GM23338 (cell line): ENCODE measurements around the gene PKLR. TPM values are rescaled to one million over a fixed set of nuclear protein-coding genes. Genes with fewer than 3 reads are reported as not detected.

ENCODE experiments used
- ATAC-seq: fragments of 200-7000 bp; cut with Tn5 transposase; 3 replicates; pipeline ENCODE4 v1.9.1; 2020
- DNase-seq: peaks from one replicate; pipeline ENCODE4 v3.0.0-alpha.2; 2015; ENCODE audit warnings: low spot score
- H2AFZ ChIP-seq: fragments of 200-600 bp; sonication (generic); 2 replicates; pipeline ENCODE4 v1.8.0; 2016; ENCODE audit warnings: antibody characterized with exemption, mild to moderate bottlenecking, moderate library complexity
- H3F3A ChIP-seq: fragments of 200-600 bp; sonication (generic); replicated peaks from 2 replicates; pipeline ENCODE4 v1.8.0; 2017; ENCODE audit warnings: antibody characterized with exemption, mixed run types, low read depth
- H3K27ac ChIP-seq: fragments of 200-600 bp; sonication (generic); 2 replicates; pipeline ENCODE4 v1.6.1; 2016; ENCODE audit warnings: low read depth
- H3K27me3 ChIP-seq: fragments of 200-600 bp; sonication (generic); 2 replicates; pipeline ENCODE4 v1.8.0; 2016; ENCODE audit warnings: mild to moderate bottlenecking, mixed run types, moderate library complexity; ENCODE audit not compliant: insufficient read depth
- H3K36me3 ChIP-seq: fragments of 200-600 bp; sonication (generic); 2 replicates; pipeline ENCODE4 v1.8.0; 2016; ENCODE audit warnings: mild to moderate bottlenecking; ENCODE audit not compliant: insufficient read depth
- H3K4me1 ChIP-seq: fragments of 200-600 bp; sonication (generic); 2 replicates; pipeline ENCODE4 v1.8.0; 2016; ENCODE audit warnings: mild to moderate bottlenecking, moderate library complexity; ENCODE audit not compliant: insufficient read depth
- H3K4me2 ChIP-seq: fragments of 200-600 bp; sonication (generic); 2 replicates; pipeline ENCODE4 v1.7.1; 2017; ENCODE audit warnings: mixed run types
- H3K4me3 ChIP-seq: fragments of 200-600 bp; sonication (generic); 2 replicates; pipeline ENCODE4 v1.6.1; 2016; ENCODE audit warnings: mixed run types
- H3K79me2 ChIP-seq: fragments of 200-600 bp; sonication (generic); replicated peaks from 2 replicates; pipeline ENCODE4 v1.8.0; 2017; ENCODE audit warnings: mild to moderate bottlenecking; ENCODE audit not compliant: insufficient read depth
- H3K9me2 ChIP-seq: fragments of 200-600 bp; sonication (generic); 2 replicates; pipeline ENCODE4 v1.8.0; 2017; ENCODE audit not compliant: insufficient read depth
- H4K20me1 ChIP-seq: fragments of 200-600 bp; sonication (generic); replicated peaks from 2 replicates; pipeline ENCODE4 v1.8.0; 2017; ENCODE audit warnings: mild to moderate bottlenecking; ENCODE audit not compliant: insufficient read depth
- H3K27ac Mint-ChIP-seq: 2 replicates; pipeline ENCODE4 v1.8.0; 2020; ENCODE audit warnings: inconsistent platforms, mild to moderate bottlenecking, moderate library complexity, mixed read lengths
- H3K27me3 Mint-ChIP-seq: 3 replicates; pipeline ENCODE4 v1.8.0; 2022; ENCODE audit warnings: low read depth, mild to moderate bottlenecking, moderate library complexity, mixed read lengths, inconsistent platforms; ENCODE audit not compliant: insufficient read depth, poor library complexity
- H3K36me3 Mint-ChIP-seq: 3 replicates; pipeline ENCODE4 v1.8.0; 2021; ENCODE audit warnings: low read depth, mild to moderate bottlenecking, inconsistent platforms, moderate library complexity, mixed read lengths
- H3K4me1 Mint-ChIP-seq: 3 replicates; pipeline ENCODE4 v1.8.0; 2020; ENCODE audit warnings: mild to moderate bottlenecking, inconsistent platforms, mixed read lengths
- H3K4me3 Mint-ChIP-seq: 3 replicates; pipeline ENCODE4 v1.8.0; 2021; ENCODE audit warnings: moderate library complexity, mild to moderate bottlenecking, inconsistent platforms, mixed read lengths
- H3K9me3 Mint-ChIP-seq: 3 replicates; pipeline ENCODE4 v1.8.0; 2020; ENCODE audit warnings: moderate library complexity, mild to moderate bottlenecking, inconsistent platforms, mixed read lengths
- CREB1 ChIP-seq: fragments of 250-450 bp; sonication (Bioruptor Pico); IDR thresholded peaks from 2 replicates; pipeline ENCODE4 v1.5.0; 2020; ENCODE audit warnings: low read depth, mild to moderate bottlenecking, moderate library complexity
- EZH2 ChIP-seq: fragments of 200-600 bp; sonication (generic); IDR thresholded peaks from one replicate; pipeline ENCODE4 v1.8.0; 2017; ENCODE audit warnings: antibody characterized with exemption, mild to moderate bottlenecking, low read depth; ENCODE audit not compliant: unreplicated experiment
- EZH2phosphoT487 ChIP-seq: fragments of 200-600 bp; sonication (generic); IDR thresholded peaks from one replicate; pipeline ENCODE4 v1.8.1; 2018; ENCODE audit warnings: antibody characterized with exemption; ENCODE audit not compliant: unreplicated experiment
- JUNB ChIP-seq: IDR thresholded peaks from one replicate; pipeline ENCODE4 v1.6.1; 2016; ENCODE audit warnings: antibody characterized with exemption; ENCODE audit not compliant: unreplicated experiment
- NANOG ChIP-seq: IDR thresholded peaks from 2 replicates; pipeline ENCODE4 v1.6.1; 2016; ENCODE audit warnings: antibody characterized with exemption, borderline replicate concordance
- POLR2AphosphoS5 ChIP-seq: IDR thresholded peaks from 2 replicates; pipeline ENCODE4 v1.6.1; 2016; ENCODE audit warnings: antibody characterized with exemption, low read depth
- STAT1 ChIP-seq: IDR thresholded peaks from one replicate; pipeline ENCODE4 v1.6.1; 2016; ENCODE audit warnings: antibody characterized with exemption; ENCODE audit not compliant: unreplicated experiment
- ZNF114 ChIP-seq: fragments of 250-450 bp; sonication (Bioruptor Pico); IDR thresholded peaks from 2 replicates; pipeline ENCODE4 v1.5.0; 2020; ENCODE audit warnings: mild to moderate bottlenecking, moderate library complexity
- ZNF331 ChIP-seq: fragments of 250-450 bp; sonication (Bioruptor Pico); IDR thresholded peaks from 2 replicates; pipeline ENCODE4 v1.5.0; 2020; ENCODE audit warnings: low read depth, mild to moderate bottlenecking, moderate library complexity
- polyA plus RNA-seq: library from polyadenylated mRNA; unstranded; fragments of >200 nt; fragmentation: Nextera tagmentation; extraction: Ambion mirVana; gene quantifications from 2 replicates; pipeline ENCODE4 v1.2.1, GENCODE V29; 2016
- total RNA-seq: library from RNA; depleted of rRNA; stranded (reverse); fragments of >200 nt; shearing (Covaris generic); gene quantifications from 2 replicates; pipeline ENCODE4 v1.2.3, GENCODE V29; 2014
- TF ChIP-seq, protein P1 (sequence below): IDR thresholded peaks from one replicate; pipeline ENCODE4 v1.6.1; 2018; ENCODE audit warnings: antibody characterized with exemption; ENCODE audit not compliant: unreplicated experiment
- TF ChIP-seq, protein P2 (sequence below), 2 experiments: fragments of 200-600 bp in 1 of 2; sonication (generic) in 1 of 2; conservative IDR thresholded peaks; 2 replicates each; pipeline versions ENCODE4 v1.5.1 to v1.6.1; 2016 to 2017; ENCODE audit warnings: antibody characterized with exemption in 2 of 2, low read depth in 2 of 2, mild to moderate bottlenecking in 2 of 2, moderate library complexity in 1 of 2
- TF ChIP-seq, protein P3 (sequence below): fragments of 250-450 bp; sonication (Bioruptor Pico); IDR thresholded peaks from 2 replicates; pipeline ENCODE4 v1.5.0; 2020; ENCODE audit warnings: mild to moderate bottlenecking, moderate library complexity
- TF ChIP-seq, protein P4 (sequence below): IDR thresholded peaks from 2 replicates; pipeline ENCODE4 v1.6.1; 2016; ENCODE audit warnings: antibody characterized with exemption

PKLR gene
- total and polyA plus RNA-seq, 2 experiments from 2014 or later: 2.0 to 3.7 TPM

DNA sequence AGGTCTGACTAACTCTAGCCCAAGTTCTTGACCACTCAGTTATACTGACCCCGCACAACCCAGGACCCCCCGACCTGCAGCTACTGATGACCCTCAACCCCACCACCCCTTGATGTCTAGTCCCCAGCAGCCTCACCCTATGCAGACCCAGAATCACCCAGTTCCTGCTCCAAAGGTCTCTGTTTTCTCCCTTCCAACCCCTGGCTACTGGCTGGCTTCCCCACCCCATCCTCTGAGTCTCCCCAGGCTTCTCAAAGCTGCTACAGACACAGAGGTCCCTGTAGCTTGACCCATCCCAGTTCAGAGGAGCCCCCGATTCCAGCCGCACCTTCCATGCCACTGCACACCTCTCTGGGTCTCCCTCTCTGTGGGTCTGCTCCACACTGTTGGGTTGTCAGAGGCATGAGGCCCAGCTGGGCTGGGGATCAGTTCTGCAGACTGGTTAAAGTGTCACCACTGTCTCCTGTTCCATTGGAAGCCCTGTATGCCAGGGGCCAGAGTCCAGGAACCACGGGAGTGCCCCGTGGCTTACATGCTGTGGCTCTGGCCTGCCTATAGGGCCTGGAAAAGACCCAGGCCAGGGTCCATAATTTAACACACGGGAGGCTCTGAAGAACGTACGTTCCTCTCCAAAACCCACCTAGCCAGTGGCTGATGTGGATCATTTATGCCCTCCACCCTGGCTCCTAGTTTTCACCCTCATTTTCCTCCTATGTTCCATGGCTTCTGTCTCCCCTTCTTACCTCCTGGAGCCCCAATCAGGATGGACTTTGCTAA is 497 bp downstream of the PKLR start:
- peaks cover 25% of the 10 kb centered on the region for H3K4me1 Mint-ChIP-seq
- no peak for DNase-seq
- H3K36me3 Mint-ChIP-seq: no peaks in the 10 kb centered on the region; the same call in 2 of the 3 replicates
- ATAC-seq: no peak
- H3K4me3 Mint-ChIP-seq: no peak overlapping the region
- H3K36me3 ChIP-seq: no peaks in the 10 kb centered on the region
- H3K27me3 ChIP-seq: peaks cover 7% of the 10 kb centered on the region
- no peaks in the 10 kb centered on the region for H3K9me2 ChIP-seq
- H2AFZ ChIP-seq: no peak overlapping the region
- H3K27ac Mint-ChIP-seq: no peak overlapping the region
- no peak overlapping the region for H3K27ac ChIP-seq
- 0 out of 2 replicates have a peak, but pooled peaks cover 8% of the 10 kb centered on the region for H3F3A ChIP-seq
- TF ChIP-seq EZH2phosphoT487 (no peak), CREB1 (CRISPR knock-in tag) (no peak), ZNF331 (CRISPR knock-in tag) (no peak), NANOG (no peak), POLR2AphosphoS5 (no peak), EZH2 (no peak), JUNB (no peak), ZNF114 (CRISPR knock-in tag) (no peak), STAT1 (no peak)
- TF ChIP-seq, protein P1, sequence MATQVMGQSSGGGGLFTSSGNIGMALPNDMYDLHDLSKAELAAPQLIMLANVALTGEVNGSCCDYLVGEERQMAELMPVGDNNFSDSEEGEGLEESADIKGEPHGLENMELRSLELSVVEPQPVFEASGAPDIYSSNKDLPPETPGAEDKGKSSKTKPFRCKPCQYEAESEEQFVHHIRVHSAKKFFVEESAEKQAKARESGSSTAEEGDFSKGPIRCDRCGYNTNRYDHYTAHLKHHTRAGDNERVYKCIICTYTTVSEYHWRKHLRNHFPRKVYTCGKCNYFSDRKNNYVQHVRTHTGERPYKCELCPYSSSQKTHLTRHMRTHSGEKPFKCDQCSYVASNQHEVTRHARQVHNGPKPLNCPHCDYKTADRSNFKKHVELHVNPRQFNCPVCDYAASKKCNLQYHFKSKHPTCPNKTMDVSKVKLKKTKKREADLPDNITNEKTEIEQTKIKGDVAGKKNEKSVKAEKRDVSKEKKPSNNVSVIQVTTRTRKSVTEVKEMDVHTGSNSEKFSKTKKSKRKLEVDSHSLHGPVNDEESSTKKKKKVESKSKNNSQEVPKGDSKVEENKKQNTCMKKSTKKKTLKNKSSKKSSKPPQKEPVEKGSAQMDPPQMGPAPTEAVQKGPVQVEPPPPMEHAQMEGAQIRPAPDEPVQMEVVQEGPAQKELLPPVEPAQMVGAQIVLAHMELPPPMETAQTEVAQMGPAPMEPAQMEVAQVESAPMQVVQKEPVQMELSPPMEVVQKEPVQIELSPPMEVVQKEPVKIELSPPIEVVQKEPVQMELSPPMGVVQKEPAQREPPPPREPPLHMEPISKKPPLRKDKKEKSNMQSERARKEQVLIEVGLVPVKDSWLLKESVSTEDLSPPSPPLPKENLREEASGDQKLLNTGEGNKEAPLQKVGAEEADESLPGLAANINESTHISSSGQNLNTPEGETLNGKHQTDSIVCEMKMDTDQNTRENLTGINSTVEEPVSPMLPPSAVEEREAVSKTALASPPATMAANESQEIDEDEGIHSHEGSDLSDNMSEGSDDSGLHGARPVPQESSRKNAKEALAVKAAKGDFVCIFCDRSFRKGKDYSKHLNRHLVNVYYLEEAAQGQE: no peak
- TF ChIP-seq, protein P2, sequence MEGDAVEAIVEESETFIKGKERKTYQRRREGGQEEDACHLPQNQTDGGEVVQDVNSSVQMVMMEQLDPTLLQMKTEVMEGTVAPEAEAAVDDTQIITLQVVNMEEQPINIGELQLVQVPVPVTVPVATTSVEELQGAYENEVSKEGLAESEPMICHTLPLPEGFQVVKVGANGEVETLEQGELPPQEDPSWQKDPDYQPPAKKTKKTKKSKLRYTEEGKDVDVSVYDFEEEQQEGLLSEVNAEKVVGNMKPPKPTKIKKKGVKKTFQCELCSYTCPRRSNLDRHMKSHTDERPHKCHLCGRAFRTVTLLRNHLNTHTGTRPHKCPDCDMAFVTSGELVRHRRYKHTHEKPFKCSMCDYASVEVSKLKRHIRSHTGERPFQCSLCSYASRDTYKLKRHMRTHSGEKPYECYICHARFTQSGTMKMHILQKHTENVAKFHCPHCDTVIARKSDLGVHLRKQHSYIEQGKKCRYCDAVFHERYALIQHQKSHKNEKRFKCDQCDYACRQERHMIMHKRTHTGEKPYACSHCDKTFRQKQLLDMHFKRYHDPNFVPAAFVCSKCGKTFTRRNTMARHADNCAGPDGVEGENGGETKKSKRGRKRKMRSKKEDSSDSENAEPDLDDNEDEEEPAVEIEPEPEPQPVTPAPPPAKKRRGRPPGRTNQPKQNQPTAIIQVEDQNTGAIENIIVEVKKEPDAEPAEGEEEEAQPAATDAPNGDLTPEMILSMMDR (conservative IDR thresholded peaks at IDR 0.05; ENCODE audit: low read depth in 2 of 2): no peak
- TF ChIP-seq, protein P3, sequence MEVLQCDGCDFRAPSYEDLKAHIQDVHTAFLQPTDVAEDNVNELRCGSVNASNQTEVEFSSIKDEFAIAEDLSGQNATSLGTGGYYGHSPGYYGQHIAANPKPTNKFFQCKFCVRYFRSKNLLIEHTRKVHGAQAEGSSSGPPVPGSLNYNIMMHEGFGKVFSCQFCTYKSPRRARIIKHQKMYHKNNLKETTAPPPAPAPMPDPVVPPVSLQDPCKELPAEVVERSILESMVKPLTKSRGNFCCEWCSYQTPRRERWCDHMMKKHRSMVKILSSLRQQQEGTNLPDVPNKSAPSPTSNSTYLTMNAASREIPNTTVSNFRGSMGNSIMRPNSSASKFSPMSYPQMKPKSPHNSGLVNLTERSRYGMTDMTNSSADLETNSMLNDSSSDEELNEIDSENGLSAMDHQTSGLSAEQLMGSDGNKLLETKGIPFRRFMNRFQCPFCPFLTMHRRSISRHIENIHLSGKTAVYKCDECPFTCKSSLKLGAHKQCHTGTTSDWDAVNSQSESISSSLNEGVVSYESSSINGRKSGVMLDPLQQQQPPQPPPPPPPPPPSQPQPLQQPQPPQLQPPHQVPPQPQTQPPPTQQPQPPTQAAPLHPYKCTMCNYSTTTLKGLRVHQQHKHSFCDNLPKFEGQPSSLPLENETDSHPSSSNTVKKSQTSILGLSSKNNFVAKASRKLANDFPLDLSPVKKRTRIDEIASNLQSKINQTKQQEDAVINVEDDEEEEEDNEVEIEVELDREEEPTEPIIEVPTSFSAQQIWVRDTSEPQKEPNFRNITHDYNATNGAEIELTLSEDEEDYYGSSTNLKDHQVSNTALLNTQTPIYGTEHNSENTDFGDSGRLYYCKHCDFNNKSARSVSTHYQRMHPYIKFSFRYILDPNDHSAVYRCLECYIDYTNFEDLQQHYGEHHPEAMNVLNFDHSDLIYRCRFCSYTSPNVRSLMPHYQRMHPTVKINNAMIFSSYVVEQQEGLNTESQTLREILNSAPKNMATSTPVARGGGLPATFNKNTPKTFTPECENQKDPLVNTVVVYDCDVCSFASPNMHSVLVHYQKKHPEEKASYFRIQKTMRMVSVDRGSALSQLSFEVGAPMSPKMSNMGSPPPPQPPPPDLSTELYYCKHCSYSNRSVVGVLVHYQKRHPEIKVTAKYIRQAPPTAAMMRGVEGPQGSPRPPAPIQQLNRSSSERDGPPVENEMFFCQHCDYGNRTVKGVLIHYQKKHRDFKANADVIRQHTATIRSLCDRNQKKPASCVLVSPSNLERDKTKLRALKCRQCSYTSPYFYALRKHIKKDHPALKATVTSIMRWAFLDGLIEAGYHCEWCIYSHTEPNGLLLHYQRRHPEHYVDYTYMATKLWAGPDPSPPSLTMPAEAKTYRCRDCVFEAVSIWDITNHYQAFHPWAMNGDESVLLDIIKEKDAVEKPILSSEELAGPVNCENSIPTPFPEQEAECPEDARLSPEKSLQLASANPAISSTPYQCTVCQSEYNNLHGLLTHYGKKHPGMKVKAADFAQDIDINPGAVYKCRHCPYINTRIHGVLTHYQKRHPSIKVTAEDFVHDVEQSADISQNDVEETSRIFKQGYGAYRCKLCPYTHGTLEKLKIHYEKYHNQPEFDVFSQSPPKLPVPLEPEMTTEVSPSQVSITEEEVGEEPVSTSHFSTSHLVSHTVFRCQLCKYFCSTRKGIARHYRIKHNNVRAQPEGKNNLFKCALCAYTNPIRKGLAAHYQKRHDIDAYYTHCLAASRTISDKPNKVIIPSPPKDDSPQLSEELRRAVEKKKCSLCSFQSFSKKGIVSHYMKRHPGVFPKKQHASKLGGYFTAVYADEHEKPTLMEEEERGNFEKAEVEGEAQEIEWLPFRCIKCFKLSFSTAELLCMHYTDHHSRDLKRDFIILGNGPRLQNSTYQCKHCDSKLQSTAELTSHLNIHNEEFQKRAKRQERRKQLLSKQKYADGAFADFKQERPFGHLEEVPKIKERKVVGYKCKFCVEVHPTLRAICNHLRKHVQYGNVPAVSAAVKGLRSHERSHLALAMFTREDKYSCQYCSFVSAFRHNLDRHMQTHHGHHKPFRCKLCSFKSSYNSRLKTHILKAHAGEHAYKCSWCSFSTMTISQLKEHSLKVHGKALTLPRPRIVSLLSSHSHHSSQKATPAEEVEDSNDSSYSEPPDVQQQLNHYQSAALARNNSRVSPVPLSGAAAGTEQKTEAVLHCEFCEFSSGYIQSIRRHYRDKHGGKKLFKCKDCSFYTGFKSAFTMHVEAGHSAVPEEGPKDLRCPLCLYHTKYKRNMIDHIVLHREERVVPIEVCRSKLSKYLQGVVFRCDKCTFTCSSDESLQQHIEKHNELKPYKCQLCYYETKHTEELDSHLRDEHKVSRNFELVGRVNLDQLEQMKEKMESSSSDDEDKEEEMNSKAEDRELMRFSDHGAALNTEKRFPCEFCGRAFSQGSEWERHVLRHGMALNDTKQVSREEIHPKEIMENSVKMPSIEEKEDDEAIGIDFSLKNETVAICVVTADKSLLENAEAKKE (CRISPR knock-in tag): no peak
- TF ChIP-seq, protein P4, sequence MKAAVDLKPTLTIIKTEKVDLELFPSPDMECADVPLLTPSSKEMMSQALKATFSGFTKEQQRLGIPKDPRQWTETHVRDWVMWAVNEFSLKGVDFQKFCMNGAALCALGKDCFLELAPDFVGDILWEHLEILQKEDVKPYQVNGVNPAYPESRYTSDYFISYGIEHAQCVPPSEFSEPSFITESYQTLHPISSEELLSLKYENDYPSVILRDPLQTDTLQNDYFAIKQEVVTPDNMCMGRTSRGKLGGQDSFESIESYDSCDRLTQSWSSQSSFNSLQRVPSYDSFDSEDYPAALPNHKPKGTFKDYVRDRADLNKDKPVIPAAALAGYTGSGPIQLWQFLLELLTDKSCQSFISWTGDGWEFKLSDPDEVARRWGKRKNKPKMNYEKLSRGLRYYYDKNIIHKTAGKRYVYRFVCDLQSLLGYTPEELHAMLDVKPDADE: no peak
- H3K9me3 Mint-ChIP-seq: no peaks in the 10 kb centered on the region
- H3K4me1 ChIP-seq: peaks cover 16% of the 10 kb centered on the region
- H4K20me1 ChIP-seq: no peaks in the 10 kb centered on the region
- no peak overlapping the region for H3K4me3 ChIP-seq
- H3K79me2 ChIP-seq: no peaks in the 10 kb centered on the region
- H3K27me3 Mint-ChIP-seq: peaks cover 16% of the 10 kb centered on the region
- H3K4me2 ChIP-seq: no peak overlapping the region
